WERI-Rb-1 (cell line): ENCODE measurements around the gene ZNF385D.

Experiments used
- DNase-seq: peaks from one replicate; pipeline ENCODE4 v3.0.0-alpha.2; 2020
- H3K27ac ChIP-seq: fragments of 250-450 bp; sonication (Bioruptor Pico); 2 replicates; pipeline ENCODE4 v1.5.1; 2020; ENCODE audit warnings: mild to moderate bottlenecking, moderate library complexity
- H3K27me3 ChIP-seq: fragments of 250-450 bp; sonication (Bioruptor Pico); 2 replicates; pipeline ENCODE4 v1.5.1; 2021; ENCODE audit warnings: mild to moderate bottlenecking, low read depth, moderate library complexity; ENCODE audit not compliant: insufficient read depth, severe bottlenecking
- H3K36me3 ChIP-seq: fragments of 250-450 bp; sonication (Bioruptor Pico); 2 replicates; pipeline ENCODE4 v1.5.1; 2020; ENCODE audit warnings: mild to moderate bottlenecking, moderate library complexity
- H3K4me3 ChIP-seq: 2 replicates; pipeline ENCODE4 v1.5.1; 2011; ENCODE audit warnings: low read depth, mild to moderate bottlenecking, control low read depth, low read length
- H3K9me3 ChIP-seq: fragments of 250-450 bp; sonication (Bioruptor Pico); 2 replicates; pipeline ENCODE4 v1.5.1; 2021; ENCODE audit warnings: mild to moderate bottlenecking, moderate library complexity; ENCODE audit not compliant: severe bottlenecking
- TF ChIP-seq, protein P1 (sequence below): IDR thresholded peaks from 2 replicates; pipeline ENCODE4 v1.5.1; 2011; ENCODE audit warnings: low read depth, mild to moderate bottlenecking, control low read depth, inconsistent platforms, low read length

The ZNF385D gene

DNA sequence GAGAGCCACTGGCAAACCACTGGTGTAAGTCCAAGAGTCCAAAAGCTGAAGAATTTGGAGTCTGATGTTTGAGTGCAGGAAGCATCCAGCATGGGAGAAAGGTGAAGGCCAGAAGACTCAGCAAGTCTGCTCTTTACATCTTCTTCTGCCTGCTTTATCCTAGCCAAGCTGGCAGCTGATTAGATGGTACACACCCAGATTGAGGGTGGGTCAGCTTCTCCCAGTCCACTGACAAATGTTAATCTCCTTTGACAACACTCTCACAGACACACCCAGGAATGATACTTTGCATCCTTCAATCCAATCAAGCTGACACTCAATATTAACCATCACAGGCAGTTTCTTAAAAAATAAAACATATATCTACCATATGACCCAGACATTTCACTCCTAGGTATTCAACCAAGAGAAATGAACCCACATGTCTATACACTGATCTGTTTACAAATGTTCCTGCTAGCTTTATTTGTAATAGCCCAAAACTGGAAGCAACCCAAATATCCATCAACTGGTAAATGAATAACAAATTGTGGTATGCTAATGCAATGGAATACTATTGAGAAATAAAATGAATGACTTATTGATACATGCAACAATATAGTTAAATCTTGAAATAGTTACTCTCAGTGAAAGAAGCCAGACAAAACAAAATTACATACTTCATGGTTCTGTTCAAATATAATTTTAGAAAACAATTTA, 373.8 kb downstream of the ZNF385D start:
- TF ChIP-seq, protein P1, sequence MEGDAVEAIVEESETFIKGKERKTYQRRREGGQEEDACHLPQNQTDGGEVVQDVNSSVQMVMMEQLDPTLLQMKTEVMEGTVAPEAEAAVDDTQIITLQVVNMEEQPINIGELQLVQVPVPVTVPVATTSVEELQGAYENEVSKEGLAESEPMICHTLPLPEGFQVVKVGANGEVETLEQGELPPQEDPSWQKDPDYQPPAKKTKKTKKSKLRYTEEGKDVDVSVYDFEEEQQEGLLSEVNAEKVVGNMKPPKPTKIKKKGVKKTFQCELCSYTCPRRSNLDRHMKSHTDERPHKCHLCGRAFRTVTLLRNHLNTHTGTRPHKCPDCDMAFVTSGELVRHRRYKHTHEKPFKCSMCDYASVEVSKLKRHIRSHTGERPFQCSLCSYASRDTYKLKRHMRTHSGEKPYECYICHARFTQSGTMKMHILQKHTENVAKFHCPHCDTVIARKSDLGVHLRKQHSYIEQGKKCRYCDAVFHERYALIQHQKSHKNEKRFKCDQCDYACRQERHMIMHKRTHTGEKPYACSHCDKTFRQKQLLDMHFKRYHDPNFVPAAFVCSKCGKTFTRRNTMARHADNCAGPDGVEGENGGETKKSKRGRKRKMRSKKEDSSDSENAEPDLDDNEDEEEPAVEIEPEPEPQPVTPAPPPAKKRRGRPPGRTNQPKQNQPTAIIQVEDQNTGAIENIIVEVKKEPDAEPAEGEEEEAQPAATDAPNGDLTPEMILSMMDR = no peak
- Histone ChIP-seq H3K36me3 (no peaks in the 10 kb centered on the region), H3K27me3 (no peaks in the 10 kb centered on the region), H3K4me3 (no peak overlapping the region), H3K27ac (no peak overlapping the region), H3K9me3 (no peaks in the 10 kb centered on the region)
- DNase-seq = no peak

DNA sequence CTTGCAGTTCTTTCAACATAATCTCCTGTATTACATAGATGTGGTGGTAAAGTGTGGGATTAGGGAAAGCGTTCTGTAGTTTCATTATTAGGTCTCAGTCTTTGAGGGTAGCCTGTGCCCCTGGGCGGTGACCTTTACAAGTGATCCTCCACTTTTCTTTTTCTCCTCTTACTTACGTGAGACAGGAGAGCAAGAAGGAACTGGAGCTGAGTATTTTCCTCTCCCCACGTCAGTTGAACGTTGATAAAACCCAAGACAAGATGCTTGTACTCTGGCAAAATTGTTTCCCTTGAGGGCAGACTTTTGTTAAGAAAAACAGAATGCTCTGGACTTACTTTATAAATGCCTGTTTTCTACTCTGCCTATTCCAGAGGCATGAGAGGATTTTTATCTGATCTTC, 378.7 kb downstream of the ZNF385D start:
- no peaks in the 10 kb centered on the region for H3K27me3 ChIP-seq
- no peak overlapping the region for H3K4me3 ChIP-seq
- no peak for DNase-seq
- H3K27ac ChIP-seq = no peak overlapping the region
- no peaks in the 10 kb centered on the region for H3K36me3 ChIP-seq
- TF ChIP-seq, protein P1 = no peak
- H3K9me3 ChIP-seq = no peaks in the 10 kb centered on the region
